H9 (cell line): Measurements from ENCODE around the gene MALRD1. TPM values are rescaled to one million over a fixed set of nuclear protein-coding genes. Genes with fewer than 3 reads are reported as not detected.
A peak's percentile ranks its signal among the peaks of the same experiment; 100 is the strongest.

Experiments
- DNase-seq: peaks from one replicate; pipeline ENCODE4 v3.0.0-alpha.2; 2017
- H2AFZ ChIP-seq: one replicate; pipeline ENCODE4 v1.6.1; 2013; ENCODE audit warnings: mild to moderate bottlenecking, low read length, control low read depth, moderate library complexity
- H2AK5ac ChIP-seq: 2 replicates; pipeline ENCODE4 v1.6.1; 2013; ENCODE audit warnings: low read length, control low read depth, mixed read lengths; ENCODE audit not compliant: insufficient read length
- H2BK120ac ChIP-seq: one replicate; pipeline ENCODE4 v1.6.1; 2013; ENCODE audit warnings: low read depth, mild to moderate bottlenecking, low read length, control low read depth, inconsistent platforms; ENCODE audit not compliant: poor library complexity, severe bottlenecking
- H2BK12ac ChIP-seq: 2 replicates; pipeline ENCODE4 v1.6.1; 2013; ENCODE audit warnings: low read length, control low read depth, mixed read lengths, low read depth; ENCODE audit not compliant: insufficient read length
- H2BK15ac ChIP-seq: 2 replicates; pipeline ENCODE4 v1.6.1; 2013; ENCODE audit warnings: low read depth, low read length, control low read depth
- H2BK20ac ChIP-seq: one replicate; pipeline ENCODE4 v1.6.1; 2013; ENCODE audit warnings: low read depth, mild to moderate bottlenecking, low read length, control low read depth, inconsistent platforms; ENCODE audit not compliant: poor library complexity, severe bottlenecking
- H2BK5ac ChIP-seq: 2 replicates; pipeline ENCODE4 v1.6.1; 2013; ENCODE audit warnings: low read length, control low read depth, mixed read lengths; ENCODE audit not compliant: insufficient read length
- H3K14ac ChIP-seq: 2 replicates; pipeline ENCODE4 v1.6.1; 2013; ENCODE audit warnings: low read length, control low read depth; ENCODE audit not compliant: insufficient read depth
- H3K18ac ChIP-seq: 2 replicates; pipeline ENCODE4 v1.6.1; 2013; ENCODE audit warnings: low read depth, mild to moderate bottlenecking, mixed read lengths, low read length, control low read depth; ENCODE audit not compliant: insufficient read length
- H3K23ac ChIP-seq: 2 replicates; pipeline ENCODE4 v1.6.1; 2013; ENCODE audit warnings: low read length, control low read depth, mixed read lengths, low read depth; ENCODE audit not compliant: insufficient read length
- H3K23me2 ChIP-seq: 2 replicates; pipeline ENCODE4 v1.6.1; 2013; ENCODE audit warnings: low read depth, mild to moderate bottlenecking, mixed read lengths, low read length, control low read depth; ENCODE audit not compliant: insufficient read length, poor library complexity, severe bottlenecking
- H3K27ac ChIP-seq: 2 replicates; pipeline ENCODE4 v1.5.1; 2013; ENCODE audit warnings: low read length, control low read depth, mixed read lengths, low read depth; ENCODE audit not compliant: insufficient read length
- H3K27me3 ChIP-seq: 2 replicates; pipeline ENCODE4 v1.6.1; 2013; ENCODE audit warnings: low read length, control low read depth, inconsistent platforms; ENCODE audit not compliant: insufficient read depth
- H3K4ac ChIP-seq: 2 replicates; pipeline ENCODE4 v1.6.1; 2013; ENCODE audit warnings: low read depth, mild to moderate bottlenecking, control low read depth, inconsistent platforms, low read length, moderate library complexity
- H3K4me1 ChIP-seq: 2 replicates; pipeline ENCODE4 v1.6.1; 2013; ENCODE audit warnings: low read length, control low read depth, inconsistent platforms; ENCODE audit not compliant: insufficient read depth
- H3K4me2 ChIP-seq: 2 replicates; pipeline ENCODE4 v1.6.1; 2013; ENCODE audit warnings: low read length, control low read depth, mixed read lengths; ENCODE audit not compliant: insufficient read length, insufficient read depth
- H3K56ac ChIP-seq: 2 replicates; pipeline ENCODE4 v1.6.1; 2013; ENCODE audit warnings: low read depth, mild to moderate bottlenecking, mixed read lengths, low read length, control low read depth; ENCODE audit not compliant: insufficient read length
- H3K79me1 ChIP-seq: 2 replicates; pipeline ENCODE4 v1.6.1; 2013; ENCODE audit warnings: low read depth, mild to moderate bottlenecking, moderate library complexity, low read length, control low read depth, inconsistent platforms; ENCODE audit not compliant: insufficient read depth, poor library complexity, severe bottlenecking
- H3K79me2 ChIP-seq: 2 replicates; pipeline ENCODE4 v1.6.1; 2013; ENCODE audit warnings: low read length, control low read depth, inconsistent platforms; ENCODE audit not compliant: insufficient read depth
- H3K9ac ChIP-seq: 2 replicates; pipeline ENCODE4 v1.6.1; 2013; ENCODE audit warnings: low read length, control low read depth, mixed read lengths; ENCODE audit not compliant: insufficient read length; ENCODE audit errors: extremely low read depth
- H3K9me3 ChIP-seq: one replicate; pipeline ENCODE4 v1.6.1; 2013; ENCODE audit warnings: low read depth, low read length, inconsistent platforms; ENCODE audit not compliant: control insufficient read depth
- H3T11ph ChIP-seq: one replicate; pipeline ENCODE4 v1.6.1; 2013; ENCODE audit warnings: mild to moderate bottlenecking, low read length, control low read depth, inconsistent platforms
- H4K20me1 ChIP-seq: one replicate; pipeline ENCODE4 v1.6.1; 2013; ENCODE audit not compliant: control insufficient read depth, insufficient read length, insufficient read depth
- H4K5ac ChIP-seq: 2 replicates; pipeline ENCODE4 v1.6.1; 2013; ENCODE audit warnings: low read depth, mild to moderate bottlenecking, mixed read lengths, low read length, control low read depth; ENCODE audit not compliant: insufficient read length
- H4K8ac ChIP-seq: replicated peaks from 2 replicates; pipeline ENCODE4 v1.6.1; 2013; ENCODE audit warnings: low read length, control low read depth, mixed read lengths, low read depth; ENCODE audit not compliant: insufficient read length
- H4K91ac ChIP-seq: 2 replicates; pipeline ENCODE4 v1.6.1; 2013; ENCODE audit warnings: low read depth, mild to moderate bottlenecking, moderate library complexity, mixed read lengths, low read length, control low read depth; ENCODE audit not compliant: insufficient read length
- H3K27ac Mint-ChIP-seq, 3 experiments: 2 replicates in 2 of 3; 3 replicates in 1 of 3; pipeline ENCODE4 v1.8.0; 2020 to 2021; ENCODE audit warnings: mixed read lengths in 3 of 3, mild to moderate bottlenecking in 1 of 3, moderate library complexity in 1 of 3
- H3K27me3 Mint-ChIP-seq: 2 replicates; pipeline ENCODE4 v1.8.0; 2021; ENCODE audit warnings: low read depth, mild to moderate bottlenecking, moderate library complexity, mixed read lengths
- H3K36me3 Mint-ChIP-seq, 3 experiments: 2 replicates in 2 of 3; 3 replicates in 1 of 3; pipeline ENCODE4 v1.8.0; 2020 to 2021; ENCODE audit warnings: low read depth in 3 of 3, mixed read lengths in 3 of 3; ENCODE audit not compliant: insufficient read depth in 1 of 3
- H3K4me1 Mint-ChIP-seq, 2 experiments: 2 replicates each; pipeline ENCODE4 v1.8.0; 2020; ENCODE audit warnings: mixed read lengths in 2 of 2
- H3K4me3 Mint-ChIP-seq, 2 experiments: 2 replicates in 1 of 2; 3 replicates in 1 of 2; pipeline ENCODE4 v1.8.0; 2020 to 2021; ENCODE audit warnings: mild to moderate bottlenecking in 2 of 2, mixed read lengths in 2 of 2, moderate library complexity in 1 of 2
- H3K9me3 Mint-ChIP-seq, 2 experiments: 2 replicates in 1 of 2; 3 replicates in 1 of 2; pipeline ENCODE4 v1.8.0; 2020; ENCODE audit warnings: mild to moderate bottlenecking in 2 of 2, mixed read lengths in 2 of 2, moderate library complexity in 1 of 2
- CTCF ChIP-seq: fragments of 200-600 bp; sonication (generic); conservative IDR thresholded peaks from 3 replicates; pipeline ENCODE4 v1.8.0; 2021; ENCODE audit warnings: antibody characterized with exemption, mild to moderate bottlenecking
- WGBS: extraction: QIAGEN DNeasy Blood & Tissue Kit; methylation state at CpG from one replicate; pipeline ENCODE4 v1.1.7; 2013; ENCODE audit warnings: missing lambda C conversion rate, low lambda C conversion rate, mixed read lengths; ENCODE audit not compliant: insufficient read length; ENCODE audit errors: extremely low coverage; 5-methylcytosine and 5-hydroxymethylcytosine counted together
- total RNA-seq: library from RNA; stranded (reverse); gene quantifications from 2 replicates; pipeline ENCODE4 v1.2.1, GENCODE V29; 2021

Gene MALRD1
- total RNA-seq, 1 experiment from 2014 or later = 0.20 TPM

GRCh38 chr10:19606968-19607367, 558.4 kb downstream of the MALRD1 start:
- Mint-ChIP-seq H3K36me3 (no peaks in the 10 kb centered on the region), H3K27ac (peak overlapping the region in 1 of 3 experiments; percentile 79; a peak in 1 of 7 replicates), H3K9me3 (no peaks in the 10 kb centered on the region), H3K4me1 (peaks cover 0 to 2% of the 10 kb centered on the region in 2 experiments; a peak in 1 of 4 replicates), H3K27me3 (no peaks in the 10 kb centered on the region), H3K4me3 (no peak overlapping the region)
- no peaks in the 10 kb centered on the region for H3K23me2 ChIP-seq
- no peak for TF ChIP-seq CTCF
- H3K4me2 ChIP-seq = no peak overlapping the region
- H3K14ac ChIP-seq = no peak overlapping the region
- no peaks in the 10 kb centered on the region for H3K79me1 ChIP-seq
- no peaks in the 10 kb centered on the region for H3K9me3 ChIP-seq
- no peak overlapping the region for H2AFZ ChIP-seq
- H3T11ph ChIP-seq = no peak overlapping the region
- no CpG with 5 or more reads among the region's 4 CpGs for WGBS
- H2BK20ac ChIP-seq = no peak overlapping the region
- no peak overlapping the region for H2AK5ac ChIP-seq
- no peak overlapping the region for H3K4ac ChIP-seq
- H2BK5ac ChIP-seq = no peak overlapping the region
- DNase-seq = no peak
- no peaks in the 10 kb centered on the region for H4K20me1 ChIP-seq
- H3K9ac ChIP-seq = no peak overlapping the region
- H4K91ac ChIP-seq = no peak overlapping the region
- H3K79me2 ChIP-seq = no peaks in the 10 kb centered on the region
- H3K27me3 ChIP-seq = no peaks in the 10 kb centered on the region
- H4K8ac ChIP-seq = no peak overlapping the region
- no peak overlapping the region for H2BK120ac ChIP-seq
- H3K4me1 ChIP-seq = no peaks in the 10 kb centered on the region
- H4K5ac ChIP-seq = no peak overlapping the region
- H3K18ac ChIP-seq = no peak overlapping the region
- H3K27ac ChIP-seq = no peak overlapping the region
- no peak overlapping the region for H3K23ac ChIP-seq
- no peak overlapping the region for H2BK12ac ChIP-seq
- no peak overlapping the region for H2BK15ac ChIP-seq
- no peak overlapping the region for H3K56ac ChIP-seq
